ENCODE measurements around the gene SPNS3. TPM values are rescaled to one million over a fixed set of nuclear protein-coding genes. Genes with fewer than 3 reads are reported as not detected.

SPNS3 gene
- total and polyA plus RNA-seq, 2 of the 4 experiments (the other 2 are of a cell fraction) = 0.18 TPM; not detected in 1

GRCh38 chr17:4500191-4500571 is 66.4 kb downstream of the SPNS3 start:
- in situ Hi-C loops (cut with MboI; ENCODE audit: low sequenced_read_pairs) (no loop called here), dilution Hi-C loops (cut with HindIII; ENCODE audit: low sequenced_read_pairs, unreplicated experiment) (no loop called here), intact Hi-C loops (cut with micrococcal nuclease) (no loop called here)
- WGBS, 2 experiments (ENCODE audit: extremely low coverage in 2 of 2, insufficient read length in 1 of 2) = no CpG with 5 or more reads among the region's 7 CpGs
- Histone ChIP-seq H3K36me3 (ENCODE audit: control insufficient read depth, insufficient read depth, low read length) (no peaks in the 10 kb centered on the region), H2AK5ac (ENCODE audit: low read depth, low read length) (no peak overlapping the region), H3K18ac (ENCODE audit: low read depth, low read length) (no peak overlapping the region), H3K9me1 (ENCODE audit: insufficient read depth, low read length) (no peaks in the 10 kb centered on the region), H3K27me3 (ENCODE audit: control insufficient read depth, insufficient read depth, low read length) (peaks cover 67% of the 10 kb centered on the region), H3K27ac (ENCODE audit: insufficient read depth, low read length) (no peak overlapping the region), H3K56ac (ENCODE audit: extremely low read depth, insufficient read depth, low read length) (no peak overlapping the region), H2AK9ac (replicated peaks; ENCODE audit: low read depth, low read length, poor library complexity) (no peak overlapping the region), H3K4me1 (ENCODE audit: control insufficient read depth, insufficient read depth, low read length) (no peaks in the 10 kb centered on the region), H4K8ac (ENCODE audit: low read depth in 2 of 2, low read length in 2 of 2) (no peak overlapping the region), H3K23ac (ENCODE audit: low read depth, low read length) (no peak overlapping the region), H3K4me2 (ENCODE audit: low read depth, low read length) (no peak overlapping the region), H2BK15ac (ENCODE audit: low read depth, low read length) (no peak overlapping the region), H2BK120ac (ENCODE audit: low read depth, low read length) (no peak overlapping the region), H3K79me1 (ENCODE audit: low read depth in 1 of 2, low read length in 2 of 2) (no peaks in the 10 kb centered on the region), H2BK20ac (ENCODE audit: low read depth, low read length) (no peak overlapping the region), H4K20me1 (ENCODE audit: insufficient read depth, low read length) (peaks cover 6% of the 10 kb centered on the region), H3K14ac (replicated peaks; ENCODE audit: low read depth, low read length) (no peak overlapping the region), H4K5ac (ENCODE audit: low read depth, low read length) (no peak overlapping the region), H4K91ac (ENCODE audit: insufficient read depth, low read depth, low read length) (no peak overlapping the region), H3K9me3 (ENCODE audit: control insufficient read depth, insufficient read depth, low read length) (no peaks in the 10 kb centered on the region), H3K9ac (ENCODE audit: low read depth, low read length) (no peak overlapping the region), H2BK5ac (ENCODE audit: low read depth, low read length, poor library complexity, severe bottlenecking) (no peak overlapping the region), H3K4me3 (ENCODE audit: insufficient read depth, low read depth, low read length) (no peak overlapping the region), H2AFZ (replicated peaks; ENCODE audit: low read length, poor library complexity) (no peak overlapping the region), H3K4ac (ENCODE audit: low read depth, low read length) (no peak overlapping the region)
- no peak for TF ChIP-seq CTCF (conservative IDR thresholded peaks at IDR 0.05; ENCODE audit: low read depth, low read length)
- TF ChIP-seq NFE2L2 (IDR thresholded peaks at IDR 0.05; ENCODE audit: low read depth, low read length) = no peak
- no peak for TF ChIP-seq RFX5 (IDR thresholded peaks at IDR 0.05; ENCODE audit: low read depth, low read length)
- TF ChIP-seq SMC3 (IDR thresholded peaks at IDR 0.05; ENCODE audit: low read depth, low read length) = no peak
- TF ChIP-seq CHD1 (IDR thresholded peaks at IDR 0.05; ENCODE audit: low read depth, low read length) = no peak
- TF ChIP-seq MAZ (IDR thresholded peaks at IDR 0.05; ENCODE audit: borderline replicate concordance, low read depth, low read length) = no peak
- TF ChIP-seq BHLHE40 (IDR thresholded peaks at IDR 0.05; ENCODE audit: low read depth, low read length) = no peak
- no peak for TF ChIP-seq USF2 (IDR thresholded peaks at IDR 0.05; ENCODE audit: low read depth, low read length)
- TF ChIP-seq MAFK (IDR thresholded peaks at IDR 0.05; ENCODE audit: low read depth, low read length) = no peak
- TF ChIP-seq CEBPB (IDR thresholded peaks at IDR 0.05; ENCODE audit: low read depth, low read length) = no peak
- TF ChIP-seq ELK1 (IDR thresholded peaks at IDR 0.05; ENCODE audit: borderline replicate concordance, low read depth, low read length) = no peak
- TF ChIP-seq RCOR1 (IDR thresholded peaks at IDR 0.05; ENCODE audit: insufficient replicate concordance, low read length) = no peak
- no peak for TF ChIP-seq RAD21 (IDR thresholded peaks at IDR 0.05; ENCODE audit: low read length)
- no peak for TF ChIP-seq MXI1 (IDR thresholded peaks at IDR 0.05; ENCODE audit: borderline replicate concordance, low read depth, low read length)
- TF ChIP-seq FOS (IDR thresholded peaks at IDR 0.05; ENCODE audit: low read depth, low read length) = no peak
- ATAC-seq (ENCODE audit: low read depth) (no peak), DNase-seq (no peak)
- POLR2A ChIA-PET (ENCODE audit: unreplicated experiment) = no interaction called here
- CTCF ChIA-PET = no interaction called here
- BruUV-seq (replicated peaks) = no TSS peak

Data from IMR-90 (cell line).